Duodenal mucosa (tissue), 2 donors: ENCODE measurements around the gene MED9.
A peak's percentile ranks its signal among the peaks of the same experiment; 100 is the strongest.
"Not testable (repeated sequence)": the region's sequence is repeated elsewhere in the genome, so short reads cannot be mapped to it uniquely, and the experiment has no call there.

Experiments used
- H3K27ac ChIP-seq: one replicate; pipeline ENCODE4 v1.7.0; 2013; ENCODE audit warnings: low read depth, low read length
- H3K27me3 ChIP-seq, 2 donors: one replicate each; pipeline ENCODE4 v1.7.0; 2013; ENCODE audit warnings: low read length in 2 of 2, control low read depth in 1 of 2; ENCODE audit not compliant: insufficient read depth in 2 of 2, control insufficient read depth in 1 of 2
- H3K36me3 ChIP-seq, 2 donors: one replicate each; pipeline ENCODE4 v1.7.0; 2013; ENCODE audit warnings: low read length in 2 of 2, control low read depth in 1 of 2; ENCODE audit not compliant: insufficient read depth in 2 of 2, control insufficient read depth in 1 of 2
- H3K4me1 ChIP-seq, 2 donors: one replicate each; pipeline ENCODE4 v1.7.0; 2013; ENCODE audit warnings: low read length in 2 of 2, control low read depth in 1 of 2; ENCODE audit not compliant: insufficient read depth in 2 of 2, control insufficient read depth in 1 of 2
- H3K4me3 ChIP-seq, 2 donors: one replicate each; pipeline ENCODE4 v1.7.0; 2013; ENCODE audit warnings: low read length in 2 of 2, low read depth in 1 of 2
- H3K9ac ChIP-seq, 2 donors: one replicate each; pipeline ENCODE4 v1.7.0; 2013; ENCODE audit warnings: low read length in 2 of 2, low read depth in 1 of 2
- H3K9me3 ChIP-seq, 2 donors: one replicate each; pipeline ENCODE4 v1.7.0; 2013; ENCODE audit warnings: low read length in 2 of 2, control low read depth in 1 of 2; ENCODE audit not compliant: control insufficient read depth in 1 of 2

Gene MED9

GRCh38 chr17:17476865-17477467 is at the start of gene MED9:
Gene MED9 (plus strand): TSS chr17:17477000. CDS start chr17:17477042, 42 bp downstream.
- Histone ChIP-seq H3K27me3 (no peaks in the 10 kb centered on the region), H3K4me1 (peaks cover 19 to 22% of the 10 kb centered on the region in 2 donors), H3K36me3 (peaks cover 0 to 9% of the 10 kb centered on the region in 2 donors), H3K27ac (peak within 1 kb of the TSS; percentile 79), H3K9ac (peak within 1 kb of the TSS; percentile 92 to 95), H3K9me3 (no peaks in the 10 kb centered on the region), H3K4me3 (peak within 1 kb of the TSS; percentile 82 to 93)

- Histone ChIP-seq H3K27ac (no peak overlapping the region), H3K4me3 (no peak overlapping the region), H3K36me3 (no peaks in the 10 kb centered on the region), H3K9ac (no peak overlapping the region), H3K9me3 (peaks cover 0 to 7% of the 10 kb centered on the region in 2 donors), H3K4me1 (no peaks in the 10 kb centered on the region), H3K27me3 (no peaks in the 10 kb centered on the region)
Observed at GRCh38 chr17:17429222-17429621, 47.6 kb upstream of the MED9 start.

- not testable (repeated sequence) for H3K9me3 ChIP-seq, H3K27me3 ChIP-seq, H3K4me1 ChIP-seq, H3K4me3 ChIP-seq, H3K27ac ChIP-seq, H3K9ac ChIP-seq, H3K36me3 ChIP-seq
Observed at GRCh38 chr17:17430924-17431323, 45.9 kb upstream of the MED9 start.

GRCh38 chr17:17431605-17432004 is 45.2 kb upstream of the MED9 start:
- no peak overlapping the region for H3K27ac ChIP-seq
- peaks cover 0 to 3% of the 10 kb centered on the region in 2 donors for H3K4me1 ChIP-seq
- H3K9ac ChIP-seq = no peak overlapping the region
- no peak overlapping the region for H3K4me3 ChIP-seq
- H3K36me3 ChIP-seq = no peaks in the 10 kb centered on the region
- no peaks in the 10 kb centered on the region for H3K27me3 ChIP-seq
- H3K9me3 ChIP-seq = no peaks in the 10 kb centered on the region

GRCh38 chr17:17433000-17433703 is 43.6 kb upstream of the MED9 start:
- H3K36me3 ChIP-seq = no peaks in the 10 kb centered on the region
- no peaks in the 10 kb centered on the region for H3K9me3 ChIP-seq
- no peaks in the 10 kb centered on the region for H3K27me3 ChIP-seq
- no peak overlapping the region for H3K9ac ChIP-seq
- H3K4me3 ChIP-seq = no peak overlapping the region
- H3K4me1 ChIP-seq = peaks cover 0 to 3% of the 10 kb centered on the region in 2 donors
- no peak overlapping the region for H3K27ac ChIP-seq

- Histone ChIP-seq H3K36me3 (no peaks in the 10 kb centered on the region), H3K4me1 (peaks cover 0 to 3% of the 10 kb centered on the region in 2 donors), H3K27me3 (no peaks in the 10 kb centered on the region), H3K9ac (no peak overlapping the region), H3K9me3 (no peaks in the 10 kb centered on the region), H3K4me3 (no peak overlapping the region), H3K27ac (no peak overlapping the region)
Observed at GRCh38 chr17:17434477-17434876, 42.3 kb upstream of the MED9 start.

GRCh38 chr17:17435323-17435722 is 41.5 kb upstream of the MED9 start:
- no peak overlapping the region for H3K27ac ChIP-seq
- no peak overlapping the region for H3K9ac ChIP-seq
- H3K27me3 ChIP-seq = no peaks in the 10 kb centered on the region
- H3K9me3 ChIP-seq = no peaks in the 10 kb centered on the region
- no peak overlapping the region for H3K4me3 ChIP-seq
- peaks cover 0 to 3% of the 10 kb centered on the region in 2 donors for H3K4me1 ChIP-seq
- no peaks in the 10 kb centered on the region for H3K36me3 ChIP-seq

- Histone ChIP-seq H3K27ac (no peak overlapping the region), H3K4me3 (no peak overlapping the region), H3K9ac (no peak overlapping the region), H3K36me3 (no peaks in the 10 kb centered on the region), H3K4me1 (peaks cover 0 to 3% of the 10 kb centered on the region in 2 donors), H3K9me3 (no peaks in the 10 kb centered on the region), H3K27me3 (no peaks in the 10 kb centered on the region)
Observed at GRCh38 chr17:17437461-17437860, 39.3 kb upstream of the MED9 start.

GRCh38 chr17:17437893-17438292 is 38.9 kb upstream of the MED9 start:
- Histone ChIP-seq H3K9me3 (no peaks in the 10 kb centered on the region), H3K36me3 (no peaks in the 10 kb centered on the region), H3K27me3 (no peaks in the 10 kb centered on the region), H3K27ac (no peak overlapping the region), H3K9ac (no peak overlapping the region), H3K4me1 (peaks cover 0 to 3% of the 10 kb centered on the region in 2 donors), H3K4me3 (no peak overlapping the region)

- H3K27ac ChIP-seq = no peak overlapping the region
- H3K36me3 ChIP-seq = no peaks in the 10 kb centered on the region
- peaks cover 0 to 3% of the 10 kb centered on the region in 2 donors for H3K4me1 ChIP-seq
Observed at GRCh38 chr17:17440010-17440843, 36.6 kb upstream of the MED9 start.

More at GRCh38 chr17:17440010-17440843, 36.6 kb upstream of the MED9 start:
- Histone ChIP-seq H3K9ac (no peak overlapping the region), H3K9me3 (no peaks in the 10 kb centered on the region), H3K27me3 (no peaks in the 10 kb centered on the region), H3K4me3 (no peak overlapping the region)
